ENCODE results near the gene CNNM2.

DNA sequence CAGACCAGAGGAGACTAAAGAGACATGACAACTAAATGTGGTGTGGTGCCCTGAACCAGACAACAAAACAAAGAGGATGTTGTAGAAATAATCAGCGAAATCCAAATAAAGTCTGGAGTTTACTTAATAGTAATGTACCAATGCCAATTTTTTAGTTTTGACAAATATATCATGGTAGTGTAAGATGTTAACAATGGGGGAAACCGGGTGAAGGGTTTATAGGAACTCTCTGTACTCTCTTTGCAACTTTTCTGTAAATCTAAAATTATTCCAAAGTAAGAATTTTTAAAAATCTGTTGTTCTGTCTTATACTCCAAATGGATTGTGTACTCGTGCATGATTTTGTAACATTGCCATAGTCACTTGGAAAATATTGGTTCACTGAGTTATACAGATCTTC, 129.3 kb downstream of the CNNM2 start:
- no peak for TF ChIP-seq CTCF (conservative IDR thresholded peaks at IDR 0.05 in 1 of 2, IDR thresholded peaks at IDR 0.05 in 1 of 2; ENCODE audit: extremely low read depth in 1 of 2, insufficient read depth in 1 of 2, low read depth in 1 of 2, low read length in 2 of 2)
- TF ChIP-seq EZH2 (IDR thresholded peaks at IDR 0.05; ENCODE audit: borderline replicate concordance, low read length) = no peak
